Inflammatory macrophage (primary cell): ENCODE data around the gene GNG8.
A peak's percentile ranks its signal among the peaks of the same experiment; 100 is the strongest.
"Not testable (repeated sequence)": the region's sequence is repeated elsewhere in the genome, so short reads cannot be mapped to it uniquely, and the experiment has no call there.

ENCODE experiments used
- DNase-seq, 2 donors: peaks; one replicate each; pipeline ENCODE4 v3.0.0-alpha.2; 2020 to 2022

Gene GNG8

DNA sequence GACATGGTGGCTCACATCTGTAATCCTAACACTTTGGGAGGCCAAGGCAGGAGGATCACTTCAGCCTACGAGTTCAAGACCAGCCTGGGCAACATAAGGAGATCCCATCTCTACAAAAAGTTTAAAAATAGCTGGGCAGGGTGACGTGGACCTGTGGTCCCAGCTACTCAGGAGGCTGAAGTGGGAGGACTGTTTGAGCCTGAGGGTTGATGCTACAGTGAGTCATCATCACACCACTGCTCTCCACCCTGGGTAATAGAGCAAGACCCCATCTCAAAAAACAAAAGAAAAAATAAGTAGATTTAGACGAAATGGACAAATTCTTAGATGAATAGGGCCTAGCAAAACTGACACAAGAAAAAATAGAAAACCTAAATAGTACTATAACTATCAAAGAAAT, 10.4 kb upstream of the GNG8 start:
- DNase-seq: no peak

DNA sequence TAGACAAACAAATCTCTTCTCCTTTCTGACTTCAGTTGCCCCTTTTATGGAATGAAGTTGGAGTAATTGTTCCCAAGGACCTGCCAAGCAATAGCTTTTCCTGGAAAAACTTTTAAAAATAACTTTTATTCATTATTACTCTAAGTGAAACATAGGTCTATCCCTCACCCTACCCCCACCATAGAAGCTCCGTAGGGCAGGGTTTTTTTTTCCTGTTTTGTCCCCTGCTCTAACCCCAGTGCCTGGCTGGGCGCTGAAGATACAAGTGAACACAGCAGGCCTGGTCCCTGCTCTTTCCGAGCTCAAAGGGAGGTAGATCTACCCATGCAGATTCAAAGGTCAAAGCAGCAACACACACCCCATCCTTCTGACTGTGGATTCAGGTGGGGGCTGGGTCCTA, 8.7 kb upstream of the GNG8 start:
- no peak for DNase-seq

DNA sequence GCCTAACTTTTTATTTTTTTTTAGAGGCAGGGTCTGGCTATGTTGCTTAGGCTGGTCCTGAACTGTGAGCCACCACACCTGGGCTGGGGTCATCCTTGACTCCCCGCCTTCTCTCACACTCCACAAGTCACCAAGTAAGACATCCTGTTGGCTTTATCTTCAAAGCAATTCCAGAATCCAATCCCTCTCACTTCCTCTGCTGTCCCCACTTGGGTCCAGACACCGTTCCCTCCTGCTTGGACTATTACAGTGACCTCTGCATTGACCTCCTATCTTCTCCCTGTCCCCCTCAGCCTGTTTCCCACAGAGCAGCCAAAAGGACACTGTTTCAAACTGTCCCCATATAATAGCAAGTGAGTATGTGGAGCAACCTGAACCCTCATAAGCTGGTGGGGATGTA, 4.7 kb upstream of the GNG8 start:
- no peak for DNase-seq

DNA sequence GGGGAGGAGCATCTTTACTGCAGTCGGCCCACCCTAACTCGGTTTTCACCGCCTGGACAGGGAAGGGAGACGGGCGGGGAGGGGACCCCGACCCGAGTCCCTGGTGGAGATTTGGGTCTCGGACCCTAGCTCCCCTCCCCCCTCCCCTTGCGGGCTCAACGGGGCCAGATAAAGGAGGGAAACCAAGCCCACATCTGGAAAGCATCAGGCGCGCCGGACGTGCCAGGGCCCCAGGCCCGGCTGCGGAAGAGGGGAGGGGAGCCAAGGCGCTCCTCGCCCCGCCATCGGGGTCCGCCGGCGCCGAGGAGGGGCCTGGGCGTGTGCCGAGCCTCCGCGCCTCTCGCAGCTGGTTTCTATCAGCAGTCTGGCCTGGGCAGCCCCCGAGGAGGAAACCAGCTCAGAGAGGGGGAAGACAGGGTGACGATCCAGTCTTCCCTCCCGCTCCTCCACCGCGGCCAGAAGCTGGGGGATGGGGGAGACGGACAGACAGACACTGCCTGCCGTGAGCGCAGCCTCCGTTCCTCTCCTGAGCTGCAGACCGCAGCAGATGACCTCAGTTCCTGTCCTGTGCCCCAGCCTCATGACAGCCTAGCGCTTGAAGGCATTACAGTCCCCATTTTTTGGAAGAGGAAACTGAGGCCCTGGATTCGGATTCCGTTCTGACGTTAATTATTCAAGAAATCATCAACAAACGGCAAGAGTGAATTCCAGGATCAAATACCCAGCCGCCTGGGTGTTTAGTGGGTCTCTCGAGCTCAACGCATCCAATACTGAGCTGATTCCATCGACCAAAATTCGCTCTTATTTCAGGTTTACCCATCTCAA, 3.6 kb upstream of the GNG8 start:
- DNase-seq: peak; percentile 66 to 83

DNA sequence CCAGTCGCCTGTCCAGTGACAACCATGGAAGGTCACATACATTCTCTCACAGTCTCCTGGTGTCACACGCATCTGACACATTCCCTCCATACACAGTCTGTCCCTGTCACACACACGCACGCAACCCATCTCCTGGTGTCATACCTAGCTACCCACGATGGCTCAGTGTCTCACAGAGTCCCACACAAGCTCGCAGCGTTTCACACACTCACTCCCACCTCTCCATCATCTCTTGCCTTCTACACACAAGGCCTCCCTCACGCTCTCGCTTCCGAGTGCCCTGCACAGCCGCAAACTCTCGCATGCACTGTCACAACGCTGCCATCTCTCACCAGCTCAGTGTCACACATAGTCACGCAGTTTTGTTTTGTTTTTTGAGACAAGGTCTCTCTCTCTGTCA, 1.2 kb upstream of the GNG8 start:
- no peak for DNase-seq

GRCh38 chr19:46634656-46635218, 1.3 kb downstream of the GNG8 start:
- DNase-seq: no peak

- DNase-seq: peak; percentile 86 to 87
Observed at GRCh38 chr19:46634045-46634655, 1.9 kb downstream of the GNG8 start.

GRCh38 chr19:46633130-46633529, 2.9 kb downstream of the GNG8 start:
- no peak for DNase-seq

- no peak for DNase-seq
Observed at GRCh38 chr19:46631481-46631880, 4.5 kb downstream of the GNG8 start.

GRCh38 chr19:46630586-46631205, 5.3 kb downstream of the GNG8 start:
- DNase-seq: no peak

GRCh38 chr19:46629546-46630025, 6.4 kb downstream of the GNG8 start:
- no peak for DNase-seq

DNA sequence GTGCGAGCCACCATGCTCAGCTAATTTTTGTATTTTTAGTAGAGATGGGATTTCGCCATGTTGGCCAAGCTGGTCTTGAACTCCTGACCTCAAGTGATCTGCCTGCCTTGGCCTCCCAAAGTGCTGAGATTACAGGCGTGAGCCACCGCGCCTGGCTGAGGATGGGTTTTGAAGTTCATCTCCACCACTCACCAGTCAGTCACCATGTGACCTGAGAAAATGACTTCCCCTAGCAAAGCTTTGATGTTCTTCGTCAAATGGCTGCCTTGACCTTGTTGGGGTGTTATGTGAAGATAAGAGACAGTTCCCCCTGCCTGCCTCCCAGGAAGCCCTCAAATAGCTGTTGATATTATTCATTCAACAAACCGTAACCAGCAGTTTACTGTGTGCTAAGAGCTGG, 7.0 kb downstream of the GNG8 start:
- not testable (repeated sequence) for DNase-seq

DNA sequence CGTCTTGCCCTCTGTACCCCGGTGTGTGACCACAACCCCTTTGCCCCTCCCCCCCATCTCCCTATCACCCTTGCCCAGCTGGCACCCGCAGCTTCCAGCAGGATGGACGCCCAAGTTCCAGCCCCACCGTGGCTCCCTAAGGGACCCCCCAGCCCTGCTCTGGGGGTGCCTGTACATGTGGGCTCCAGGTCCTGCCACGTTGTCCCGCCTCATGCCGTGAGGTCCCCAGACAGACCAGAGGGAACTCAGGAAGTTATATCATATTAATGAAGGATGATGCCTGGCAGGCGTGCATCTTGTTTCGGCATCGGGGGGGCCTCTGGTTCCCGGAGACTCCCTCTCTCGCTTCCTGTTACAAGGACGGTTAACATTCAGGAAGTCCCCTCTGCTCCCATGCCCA, 9.6 kb downstream of the GNG8 start:
- DNase-seq: no peak

DNA sequence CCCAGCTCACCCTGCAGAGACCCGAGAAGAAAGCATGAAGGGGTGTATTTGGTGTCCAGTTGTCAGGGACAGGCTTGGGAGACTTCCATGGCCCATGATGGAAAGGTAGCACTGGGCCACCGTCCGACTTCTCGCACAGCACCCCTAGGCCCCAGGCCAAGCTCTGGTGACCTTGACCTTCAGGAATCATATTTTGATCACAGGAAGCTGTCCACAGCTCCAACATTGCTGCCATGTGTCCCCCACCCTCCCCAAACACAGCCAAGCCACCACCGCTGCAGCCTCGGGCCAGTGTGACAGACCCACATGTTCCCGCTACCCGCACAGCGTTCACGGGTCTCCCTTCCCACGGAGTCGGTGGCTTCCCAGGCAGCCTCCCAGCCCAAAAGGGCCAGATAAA, 10.3 kb downstream of the GNG8 start:
- DNase-seq: no peak

- DNase-seq: peak; percentile 34
Observed at GRCh38 chr19:46624958-46625661, 10.9 kb downstream of the GNG8 start, which contains the start of gene PTGIR. Gene PTGIR, minus strand, starts transcription at chr19:46625089. Its CDS starts 864 bp downstream, at chr19:46624225.

- DNase-seq: no peak
Observed at GRCh38 chr19:46623915-46624502, 12.0 kb downstream of the GNG8 start.

- no peak for DNase-seq
Observed at GRCh38 chr19:46622118-46622446, 13.9 kb downstream of the GNG8 start.

DNA sequence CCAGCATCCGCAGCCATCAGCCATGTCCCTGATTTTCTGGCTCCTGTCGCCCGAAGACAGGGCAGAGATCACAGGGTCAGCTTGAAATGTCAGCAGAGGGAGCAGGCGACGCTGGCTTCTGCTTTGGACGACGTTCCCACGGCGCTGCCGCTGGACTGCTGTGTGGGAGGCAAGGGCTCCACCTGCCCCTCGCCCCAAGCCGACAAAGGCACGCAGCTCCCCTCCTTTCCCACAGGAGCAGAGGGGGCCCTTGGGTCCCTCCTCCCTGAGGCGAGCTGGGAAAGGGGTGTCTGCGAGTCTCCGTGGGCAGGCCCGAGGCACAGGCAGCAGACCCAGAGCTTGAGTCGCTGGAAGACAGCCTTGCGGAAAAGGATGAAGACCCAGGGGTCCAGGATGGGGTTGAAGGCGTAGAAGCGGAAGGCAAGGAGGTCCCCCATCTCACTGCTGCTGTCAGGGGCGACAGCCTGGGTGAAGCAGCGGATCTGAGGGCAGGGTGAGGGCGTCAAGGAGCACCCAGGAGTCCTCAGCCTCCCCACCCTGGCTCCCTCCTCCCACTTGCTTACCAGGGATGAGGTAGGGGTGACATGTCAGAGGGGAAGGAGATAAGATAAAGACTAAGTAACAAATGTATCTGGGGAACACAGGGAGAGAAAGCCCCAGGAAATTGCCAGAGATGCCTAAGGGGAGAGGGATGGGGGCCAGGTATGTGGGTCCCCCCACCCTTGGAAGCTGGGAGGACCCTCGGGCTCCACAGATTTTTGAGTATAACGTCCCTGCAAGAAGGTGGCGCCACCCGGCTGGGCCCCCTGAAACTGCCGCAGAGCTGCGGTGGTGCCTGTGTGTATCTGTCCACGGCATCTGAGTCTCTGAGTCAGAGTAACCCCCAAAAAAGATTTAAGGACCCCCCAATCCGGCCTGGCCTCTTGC, 14.5 kb downstream of the GNG8 start:
- no peak for DNase-seq

GRCh38 chr19:46620716-46621115, 15.3 kb downstream of the GNG8 start:
- DNase-seq: no peak

GRCh38 chr19:46620267-46620666, 15.7 kb downstream of the GNG8 start:
- DNase-seq: no peak

DNA sequence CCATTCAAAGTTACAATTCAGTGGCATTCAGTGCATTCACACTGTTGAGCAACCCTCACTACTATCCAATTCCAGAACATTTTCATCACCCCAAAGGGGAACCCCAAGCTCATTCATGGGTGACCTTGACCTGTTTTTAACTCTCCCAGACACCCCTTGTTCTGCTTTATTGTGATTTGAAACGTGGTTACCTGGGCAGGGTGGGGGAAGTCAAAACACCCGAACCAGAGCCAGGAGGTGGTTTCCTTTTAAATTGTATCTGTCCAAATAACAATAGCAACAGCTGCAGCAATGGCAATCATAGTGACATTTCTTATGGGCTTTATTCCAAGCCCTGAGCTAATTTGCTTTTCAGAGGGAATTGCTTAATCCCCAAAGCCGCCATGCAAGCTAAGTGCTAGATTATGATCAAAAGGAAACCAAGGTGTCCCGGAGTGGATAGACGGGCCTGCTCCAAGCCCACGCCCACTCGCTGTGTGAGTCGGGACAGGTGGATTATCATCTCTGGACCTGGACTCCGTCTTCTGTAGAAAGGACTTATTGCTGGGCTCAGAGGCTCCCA, 17.3 kb downstream of the GNG8 start:
- peak; percentile 36 to 41 for DNase-seq
